T1000 (cell line): ENCODE results near the gene COL27A1.
"Not testable (repeated sequence)": the region's sequence is repeated elsewhere in the genome, so short reads cannot be mapped to it uniquely, and the experiment has no call there.

Source experiments
- DNase-seq: peaks from one replicate; lab custom pipeline; 2025; ENCODE audit warnings: mixed read lengths; lab: John Stamatoyannopoulos, UW

The COL27A1 gene

GRCh38 chr9:114308361-114308950, 153.1 kb downstream of the COL27A1 start:
- no peak for DNase-seq

DNA sequence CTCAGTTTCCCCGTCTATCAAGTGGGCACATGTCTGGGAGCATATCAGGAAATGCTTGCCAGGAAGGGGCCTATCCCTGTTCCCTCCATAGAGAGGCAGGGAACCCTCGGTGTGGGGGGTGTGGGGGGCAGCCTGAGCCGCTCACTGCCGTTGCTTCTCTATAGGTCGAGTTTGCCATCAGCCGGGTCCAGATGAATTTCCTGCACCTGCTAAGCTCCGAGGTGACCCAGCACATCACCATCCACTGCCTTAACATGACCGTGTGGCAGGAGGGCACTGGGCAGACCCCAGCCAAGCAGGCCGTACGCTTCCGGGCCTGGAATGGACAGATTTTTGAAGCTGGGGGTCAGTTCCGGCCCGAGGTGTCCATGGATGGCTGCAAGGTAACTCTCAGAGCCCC, 153.8 kb downstream of the COL27A1 start:
- DNase-seq: no peak

DNA sequence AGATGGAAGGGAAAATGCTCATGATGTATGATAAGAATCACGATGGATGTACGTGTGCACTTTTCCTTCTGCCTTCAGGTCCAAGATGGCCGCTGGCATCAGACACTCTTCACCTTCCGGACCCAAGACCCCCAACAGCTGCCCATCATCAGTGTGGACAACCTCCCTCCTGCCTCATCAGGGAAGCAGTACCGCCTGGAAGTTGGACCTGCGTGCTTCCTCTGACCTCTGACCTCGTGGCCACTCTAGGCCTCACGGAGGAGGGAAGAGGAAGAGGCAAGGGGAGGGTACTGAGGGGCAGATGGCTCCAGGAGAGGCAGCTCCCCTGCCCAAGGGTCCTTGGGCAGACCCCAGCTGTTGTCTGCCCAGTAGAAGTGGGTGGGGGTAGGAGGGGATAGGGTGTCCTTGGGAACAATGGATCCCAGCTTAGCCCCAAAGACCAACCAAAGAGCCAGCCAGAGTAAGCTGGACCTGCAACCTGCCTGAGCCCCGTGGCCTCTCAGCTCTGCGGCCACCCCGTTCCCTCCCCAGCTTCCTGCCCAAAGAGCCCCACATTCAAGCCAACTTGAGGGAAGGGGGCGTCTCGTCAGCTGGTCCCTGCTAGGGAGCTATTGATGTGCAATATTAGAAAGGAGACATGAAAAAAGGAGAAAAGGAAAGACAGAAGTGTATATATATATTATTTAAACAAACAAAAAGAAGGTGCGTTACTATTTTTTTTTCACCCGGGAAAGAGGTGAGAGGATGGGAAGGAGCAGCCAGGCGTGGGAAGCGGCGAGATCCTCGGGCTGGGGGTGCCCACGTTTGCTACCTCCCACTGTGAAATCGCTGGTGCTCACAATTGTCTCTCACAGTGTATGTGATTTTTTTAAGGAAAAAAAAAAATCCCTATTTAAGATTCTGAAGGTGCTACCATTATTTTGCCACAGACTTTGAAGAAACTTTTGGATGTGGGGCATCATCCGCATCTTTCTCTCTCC, 155.4 kb downstream of the COL27A1 start:
- DNase-seq: no peak

- DNase-seq: no peak
These were observed 156.5 kb downstream of the COL27A1 start for GRCh38 chr9:114311571-114312512.

DNA sequence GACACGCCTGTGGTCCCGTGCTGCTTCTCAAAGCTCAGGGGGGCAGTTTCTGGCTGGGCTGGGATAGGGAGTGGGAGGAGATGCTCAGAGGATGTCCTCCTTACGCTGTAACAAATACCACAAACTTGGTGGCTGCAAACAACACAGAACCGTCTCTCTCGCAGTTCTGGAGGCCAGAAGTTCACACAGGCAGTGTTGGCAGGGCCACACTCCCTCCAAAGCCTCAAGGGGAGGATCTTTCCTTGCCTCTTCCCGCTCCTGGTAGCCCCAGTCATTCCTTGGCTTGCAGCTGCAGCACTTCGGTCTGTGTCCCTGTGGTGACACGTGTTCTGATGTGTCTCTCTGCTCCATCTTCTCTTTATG, 157.2 kb downstream of the COL27A1 start:
- DNase-seq: no peak

DNA sequence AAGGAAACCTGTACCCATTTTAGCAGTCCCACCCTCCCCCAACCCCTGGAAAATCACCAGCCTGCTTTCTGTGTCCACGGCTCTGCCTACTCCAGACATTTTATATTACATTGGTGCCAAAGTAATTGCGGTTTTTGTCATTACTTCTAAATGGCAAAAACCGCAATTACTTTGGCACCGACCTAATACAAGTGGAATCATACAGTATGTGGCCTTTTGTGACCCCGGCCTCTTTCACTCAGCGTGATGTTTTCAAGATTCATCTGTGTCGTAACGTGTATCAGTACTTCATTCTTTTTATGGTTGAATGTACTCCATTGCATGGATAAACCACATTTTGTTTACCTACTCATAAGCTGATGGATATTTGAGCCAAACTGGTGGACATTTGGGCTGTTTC, 157.8 kb downstream of the COL27A1 start:
- no peak for DNase-seq

DNA sequence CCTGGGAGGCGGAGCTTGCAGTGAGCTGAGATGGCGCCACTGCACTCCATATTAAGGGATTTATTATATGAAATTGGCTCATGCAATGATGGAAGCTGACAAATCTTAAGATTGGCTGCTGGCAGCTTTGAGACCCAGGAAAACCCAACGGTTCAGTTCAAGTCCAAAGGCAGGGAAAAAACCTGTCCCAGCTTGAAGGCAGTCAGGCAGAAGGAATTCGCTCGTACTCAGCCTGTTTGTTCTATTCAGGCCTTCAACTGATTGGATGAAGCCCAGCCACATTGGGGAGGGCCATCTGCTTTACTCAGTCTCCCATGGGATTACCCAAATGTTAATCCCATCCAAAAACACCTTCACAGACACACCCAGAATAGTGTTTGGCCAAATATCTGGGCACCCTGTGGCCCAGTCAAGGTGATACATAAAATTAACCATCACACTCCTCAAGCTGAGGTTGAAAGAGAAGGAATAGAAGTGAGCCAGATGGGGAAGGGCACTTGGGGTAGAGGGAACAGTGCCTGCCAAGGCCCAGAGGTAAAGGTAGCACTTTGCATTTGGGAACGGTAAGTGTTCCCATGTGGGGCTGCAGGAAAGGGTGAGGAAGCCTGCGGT, 159.0 kb downstream of the COL27A1 start:
- no peak for DNase-seq

DNA sequence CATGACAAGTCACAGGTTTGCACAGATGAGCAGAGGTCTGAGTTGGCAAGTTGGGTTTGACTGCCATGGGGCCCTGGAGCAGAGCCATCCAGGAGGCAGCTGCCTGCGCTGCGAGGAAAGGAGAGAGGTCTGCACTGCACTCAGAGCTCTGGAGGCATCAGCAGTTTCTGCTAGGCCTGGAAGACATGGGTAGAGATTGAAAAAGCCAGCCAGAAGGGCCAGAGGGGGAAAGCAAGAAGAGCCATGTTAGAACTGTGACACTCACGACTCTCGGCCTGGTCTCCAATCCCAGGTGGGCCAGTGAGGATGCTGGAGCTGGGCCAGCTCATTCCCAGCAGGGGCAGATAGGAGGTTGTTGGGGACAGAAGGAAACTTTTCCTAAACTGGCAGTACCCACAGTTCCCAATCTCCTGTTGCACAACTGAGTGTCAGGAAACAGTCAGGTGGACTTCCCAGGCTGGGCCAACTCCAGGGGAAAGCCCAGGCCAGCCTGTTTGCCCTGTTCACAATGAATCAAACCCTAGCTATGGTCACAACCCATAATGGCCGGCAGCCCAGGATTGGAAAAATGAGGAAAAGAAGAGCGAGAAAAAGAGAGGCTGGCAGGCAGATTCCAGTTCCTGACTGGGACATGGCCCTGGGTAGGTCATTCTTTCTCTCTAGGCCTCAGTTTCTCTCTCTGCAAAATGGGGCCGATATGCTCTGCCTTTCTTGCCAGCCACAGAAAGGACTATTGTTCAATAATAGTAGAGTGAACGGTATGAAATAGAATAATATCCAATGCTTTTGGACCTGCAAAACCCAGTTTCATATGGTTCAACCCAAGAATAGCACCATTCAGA, 159.8 kb downstream of the COL27A1 start:
- DNase-seq: no peak

DNA sequence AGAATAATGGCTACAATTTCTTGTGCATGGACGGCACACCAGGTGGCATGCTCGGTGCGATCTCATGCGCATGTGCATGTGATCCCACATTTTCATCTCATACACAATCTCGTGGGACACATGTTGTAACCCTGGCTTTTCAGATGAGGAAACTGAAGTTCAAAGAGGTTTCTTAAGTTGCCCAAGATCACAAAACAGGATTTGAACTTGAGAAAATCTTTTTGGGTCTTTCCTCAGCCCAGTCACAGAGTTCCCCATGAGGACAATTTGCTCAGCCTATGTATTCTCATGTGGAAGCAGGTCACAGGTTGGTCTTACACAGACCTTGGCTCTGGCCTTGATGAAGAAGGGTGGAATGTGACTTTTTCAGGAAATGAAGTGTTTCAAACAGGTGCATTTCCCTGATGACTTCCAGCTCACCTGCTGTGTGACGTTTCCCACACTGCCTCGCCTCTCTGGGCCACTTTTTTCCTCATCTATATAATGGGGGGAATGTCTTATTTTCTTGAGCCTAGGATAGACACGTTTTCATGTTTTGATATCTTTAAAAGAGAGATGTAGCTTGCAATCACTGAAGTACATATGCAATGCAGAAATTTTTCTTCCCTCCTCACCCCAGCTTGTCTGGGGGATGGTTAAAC, 160.5 kb downstream of the COL27A1 start:
- no peak for DNase-seq

DNA sequence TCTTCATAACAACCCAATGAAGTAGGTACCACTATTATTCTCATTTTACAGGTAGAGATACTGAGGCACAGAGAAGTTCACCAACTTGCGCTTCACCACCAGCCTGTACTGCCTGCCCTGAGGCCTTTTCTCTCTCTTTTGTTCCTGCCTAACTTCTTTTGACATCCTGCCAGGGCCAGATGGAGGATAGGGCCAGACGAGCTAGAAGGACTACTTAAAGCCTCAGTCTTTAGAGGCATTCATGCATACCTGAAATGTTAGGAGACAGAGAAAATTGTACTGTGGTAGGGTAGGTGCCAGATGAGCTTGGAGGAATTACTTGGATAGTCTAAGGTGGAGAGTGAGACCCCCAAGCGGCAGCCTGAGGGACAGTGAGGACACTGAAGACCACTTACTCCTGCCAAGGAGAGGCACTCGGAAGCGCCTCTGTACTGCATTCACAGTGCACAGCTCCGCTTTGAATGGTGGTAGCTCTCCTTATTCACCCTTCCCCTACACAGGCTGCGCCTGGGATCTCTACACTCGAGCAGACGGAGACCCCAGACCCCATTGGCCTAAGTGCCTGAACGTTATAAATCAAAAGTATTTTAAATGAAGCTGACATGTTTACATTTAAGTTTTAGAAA, 161.4 kb downstream of the COL27A1 start:
- no peak for DNase-seq

DNA sequence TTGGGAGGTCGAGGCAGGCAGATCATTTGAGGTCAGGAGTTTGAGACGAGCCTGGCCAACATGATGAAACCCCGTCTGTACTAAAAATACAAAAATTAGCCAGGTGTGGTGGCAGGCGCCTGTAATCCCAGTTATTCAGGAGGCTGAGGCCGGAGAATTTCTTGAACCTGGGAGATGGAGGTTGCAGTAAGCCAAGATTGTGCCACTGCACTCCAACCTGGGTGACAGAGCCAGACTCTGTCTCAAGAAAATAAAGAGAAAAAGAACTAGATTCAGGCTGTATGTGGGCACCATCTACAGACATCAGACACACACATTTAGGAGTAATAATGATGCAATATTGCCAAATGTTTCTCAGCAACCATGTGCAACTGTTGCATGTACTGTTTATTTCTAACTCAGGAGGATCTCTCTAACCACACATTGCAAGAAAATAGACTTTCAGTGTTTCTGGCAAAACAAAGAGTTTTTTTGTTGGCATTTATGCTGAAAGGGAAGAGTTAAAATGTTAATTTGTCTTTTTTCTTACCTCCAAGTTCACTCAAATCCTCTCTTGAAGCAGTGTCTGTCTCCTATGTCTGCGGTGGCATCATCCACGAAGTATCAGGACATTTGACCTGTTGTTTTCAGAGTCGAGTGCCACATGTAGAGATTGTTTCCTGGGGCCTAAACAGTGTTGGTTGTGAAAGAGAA, 162.5 kb downstream of the COL27A1 start:
- DNase-seq: no peak

- no peak for DNase-seq
These were observed 163.1 kb downstream of the COL27A1 start for GRCh38 chr9:114318416-114318815.

DNA sequence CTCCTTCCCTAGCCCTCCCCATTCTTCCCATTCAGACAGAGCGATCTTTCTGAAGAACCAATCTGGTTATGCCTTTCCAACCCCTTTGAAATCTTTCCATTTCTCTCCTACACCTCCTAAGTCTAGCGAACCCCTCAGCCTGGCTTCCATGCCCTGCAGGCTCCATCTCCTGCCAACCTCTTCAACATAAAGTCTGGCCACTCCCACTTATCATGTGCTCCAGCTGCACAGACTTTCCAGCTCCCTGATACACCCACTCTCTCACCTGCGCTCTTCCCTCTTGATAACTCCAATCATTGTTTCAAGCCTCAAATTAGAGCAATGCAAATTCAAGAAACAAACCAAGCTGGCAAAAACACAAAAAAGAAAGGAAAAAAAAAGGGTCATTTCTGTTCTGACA, 163.8 kb downstream of the COL27A1 start:
- no peak for DNase-seq

- not testable (repeated sequence) for DNase-seq
These were observed 165.4 kb downstream of the COL27A1 start for GRCh38 chr9:114320710-114321109.

DNA sequence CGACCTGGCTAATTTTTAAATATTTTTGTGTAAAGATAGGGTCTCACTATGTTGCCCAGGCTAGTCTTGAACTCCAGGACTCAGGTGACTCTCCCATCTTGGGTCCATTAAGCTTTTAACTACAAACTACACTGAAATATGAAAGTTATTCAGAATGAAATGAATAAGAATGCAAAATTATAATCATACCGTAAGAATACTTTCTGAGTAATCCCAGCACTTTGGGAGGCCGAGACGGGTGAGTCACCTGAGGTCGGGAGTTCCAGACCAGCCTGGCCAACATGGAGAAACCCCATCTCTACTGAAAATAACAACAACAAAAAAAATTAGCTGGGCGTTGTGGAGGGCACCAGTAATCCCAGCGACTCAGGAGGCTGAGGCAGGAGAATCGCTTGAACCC, 166.4 kb downstream of the COL27A1 start:
- no peak for DNase-seq

- not testable (repeated sequence) for DNase-seq
These were observed 167.0 kb downstream of the COL27A1 start for GRCh38 chr9:114322160-114322818.

DNA sequence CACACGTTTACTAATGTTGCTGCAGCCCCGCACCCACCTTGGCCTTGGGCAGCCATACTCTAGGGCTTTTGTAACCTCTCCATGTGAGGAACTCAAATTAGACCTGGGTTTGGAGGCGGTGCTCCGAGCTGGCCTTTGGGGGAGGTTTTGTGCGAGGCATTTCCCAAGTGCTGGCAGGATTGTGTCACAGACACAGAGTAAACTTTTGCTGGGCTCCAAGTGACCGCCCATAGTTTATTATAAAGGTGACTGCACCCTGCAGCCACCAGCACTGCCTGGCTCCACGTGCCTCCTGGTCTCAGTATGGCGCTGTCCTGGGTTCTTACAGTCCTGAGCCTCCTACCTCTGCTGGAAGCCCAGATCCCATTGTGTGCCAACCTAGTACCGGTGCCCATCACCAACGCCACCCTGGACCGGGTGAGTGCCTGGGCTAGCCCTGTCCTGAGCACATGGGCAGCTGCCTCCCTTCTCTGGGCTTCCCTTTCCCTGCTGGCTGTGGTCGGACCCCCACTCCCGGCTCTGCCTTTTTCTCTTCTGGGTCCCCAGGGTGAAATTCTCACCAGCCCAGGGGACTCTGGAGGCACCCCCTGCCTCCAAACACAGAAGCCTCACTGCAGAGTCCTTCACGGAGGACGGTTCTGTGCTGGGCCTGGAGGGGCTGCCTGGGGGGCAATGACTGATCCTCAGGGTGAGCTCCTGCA, 167.6 kb downstream of the COL27A1 start, which contains the start of gene ORM1:
TSS of gene ORM1 (plus strand) at position 268 of the 701 bp plus-strand sequence. CDS start at position 304, 36 bp downstream.
- DNase-seq: not testable (repeated sequence)

DNA sequence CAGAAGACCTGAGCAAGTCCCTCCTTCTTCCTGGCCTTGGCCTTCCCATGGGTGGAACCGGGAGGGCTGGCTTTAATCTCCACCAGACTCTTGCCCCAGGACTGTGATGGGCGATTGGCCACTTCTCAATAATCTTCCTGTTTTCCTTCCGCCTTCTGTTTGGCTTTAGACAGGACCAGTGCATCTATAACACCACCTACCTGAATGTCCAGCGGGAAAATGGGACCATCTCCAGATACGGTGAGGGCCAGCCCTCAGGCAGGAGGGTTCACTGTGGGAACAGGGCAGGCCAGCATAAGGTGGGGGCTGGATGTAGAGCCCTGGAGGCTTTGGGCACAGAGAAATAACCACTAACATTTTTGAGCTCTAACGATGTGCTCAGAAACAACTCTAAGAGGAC, 168.5 kb downstream of the COL27A1 start:
- DNase-seq: not testable (repeated sequence)
